HepG2 (cell line): ENCODE results near the gene RHOT2. TPM values are rescaled to one million over a fixed set of nuclear protein-coding genes. Genes with fewer than 3 reads are reported as not detected.

ENCODE experiments used
- DR1 ChIP-seq: sonication (generic); formaldehyde crosslinking; IDR thresholded peaks from 2 replicates; pipeline ENCODE4 v1.8.0; 2021; ENCODE audit warnings: mild to moderate bottlenecking, missing genetic modification reagents, inconsistent platforms
- ESRRA ChIP-seq: sonication (generic); formaldehyde crosslinking; IDR thresholded peaks from 2 replicates; pipeline ENCODE4 v1.5.1; 2020; ENCODE audit warnings: mild to moderate bottlenecking, low read depth, missing genetic modification reagents
- ISL2 ChIP-seq: sonication (generic); formaldehyde crosslinking; IDR thresholded peaks from 2 replicates; pipeline ENCODE4 v1.5.0; 2020; ENCODE audit warnings: missing genetic modification reagents
- KIAA2018 ChIP-seq: sonication (generic); formaldehyde crosslinking; IDR thresholded peaks from 2 replicates; pipeline ENCODE4 v1.5.0; 2020; ENCODE audit warnings: mild to moderate bottlenecking, missing genetic modification reagents, borderline replicate concordance
- MBD4 ChIP-seq: IDR thresholded peaks from 2 replicates; pipeline ENCODE4 v1.6.1; 2012; ENCODE audit warnings: low read length, inconsistent platforms, borderline replicate concordance
- MTA3 ChIP-seq: sonication (generic); formaldehyde crosslinking; IDR thresholded peaks from 2 replicates; pipeline ENCODE4 v1.4.0; 2020; ENCODE audit warnings: missing genetic modification reagents
- SNAPC2 ChIP-seq: sonication (generic); formaldehyde crosslinking; IDR thresholded peaks from 2 replicates; pipeline ENCODE4 v1.8.1; 2022; ENCODE audit warnings: mild to moderate bottlenecking, missing genetic modification reagents
- THAP11 ChIP-seq: IDR thresholded peaks from 2 replicates; pipeline ENCODE4 v1.6.1; 2016; ENCODE audit warnings: missing biosample characterization, missing genetic modification reagents
- ZBTB37 ChIP-seq: sonication (generic); formaldehyde crosslinking; IDR thresholded peaks from 2 replicates; pipeline ENCODE4 v1.4.0; 2020; ENCODE audit warnings: mild to moderate bottlenecking, missing genetic modification reagents
- ZNF124 ChIP-seq: sonication (generic); formaldehyde crosslinking; IDR thresholded peaks from 2 replicates; pipeline ENCODE4 v1.4.0; 2020; ENCODE audit warnings: missing genetic modification reagents
- ZNF207 ChIP-seq: fragments of 450-650 bp; IDR thresholded peaks from 2 replicates; pipeline ENCODE4 v1.6.1; 2016; ENCODE audit warnings: antibody characterized with exemption, borderline replicate concordance
- ZNF331 ChIP-seq: sonication (generic); formaldehyde crosslinking; IDR thresholded peaks from 2 replicates; pipeline ENCODE4 v1.4.0; 2020; ENCODE audit warnings: missing genetic modification reagents
- ZNF605 ChIP-seq: sonication (generic); formaldehyde crosslinking; IDR thresholded peaks from 2 replicates; pipeline ENCODE4 v1.8.0; 2022; ENCODE audit warnings: mild to moderate bottlenecking, missing genetic modification reagents
- ZSCAN12 ChIP-seq: sonication (generic); formaldehyde crosslinking; IDR thresholded peaks from 2 replicates; pipeline ENCODE4 v1.9.0; 2021; ENCODE audit warnings: mild to moderate bottlenecking, missing genetic modification reagents
- polyA plus RNA-seq, 8 experiments: library from polyadenylated mRNA; depleted of rRNA in 3 of 8; stranded (reverse) in 7 of 8; unstranded in 1 of 8; fragments of >200 nt; fragmentation: Illumina TruSeq in 4 of 8; extraction: Trizol in 4 of 8; gene quantifications; 2 replicates each; pipeline versions ENCODE4 v1.2.1 to v1.2.3, GENCODE V29; 2011 to 2016; ENCODE audit warnings: low read depth in 4 of 8, missing spikeins in 1 of 8, mixed read lengths in 1 of 8; ENCODE audit not compliant: insufficient read depth in 1 of 8
- total RNA-seq, 5 experiments: library from RNA; depleted of rRNA; stranded (reverse); fragments of >200 nt; fragmentation: Illumina TruSeq; extraction: Trizol; gene quantifications; 2 replicates each; pipeline ENCODE4 v1.2.3, GENCODE V29; 2016; ENCODE audit warnings: low read depth in 1 of 5
- TF ChIP-seq, protein P1 (sequence below): sonication (generic); formaldehyde crosslinking; IDR thresholded peaks from 2 replicates; pipeline ENCODE4 v1.5.0; 2020; ENCODE audit warnings: missing genetic modification reagents, mild to moderate bottlenecking, borderline replicate concordance
- TF ChIP-seq, protein P2 (sequence below): sonication (generic); formaldehyde crosslinking; IDR thresholded peaks from 2 replicates; pipeline ENCODE4 v1.5.0; 2020; ENCODE audit warnings: missing genetic modification reagents

The RHOT2 gene
- total and polyA plus RNA-seq, 2 of the 13 experiments (the other 11 are each of a cell fraction or from before 2014, with no cell fraction given) = 63.6 to 76.9 TPM

- no peak for TF ChIP-seq ZSCAN12
- TF ChIP-seq ZNF207 = no peak
- no peak for TF ChIP-seq ZNF605 (CRISPR knock-in tag)
- TF ChIP-seq, protein P1, sequence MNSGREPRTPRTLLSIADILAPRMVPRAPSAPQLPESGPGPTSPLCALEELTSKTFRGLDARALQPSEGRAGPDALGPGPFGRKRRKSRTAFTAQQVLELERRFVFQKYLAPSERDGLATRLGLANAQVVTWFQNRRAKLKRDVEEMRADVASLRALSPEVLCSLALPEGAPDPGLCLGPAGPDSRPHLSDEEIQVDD (CRISPR knock-in tag) = no peak
- no peak for TF ChIP-seq ESRRA (CRISPR knock-in tag)
- 0 out of 2 replicates have a peak, but pooled peaks have one; percentile 44 for TF ChIP-seq SNAPC2
- no peak for TF ChIP-seq MTA3 (CRISPR knock-in tag)
- TF ChIP-seq, protein P2, sequence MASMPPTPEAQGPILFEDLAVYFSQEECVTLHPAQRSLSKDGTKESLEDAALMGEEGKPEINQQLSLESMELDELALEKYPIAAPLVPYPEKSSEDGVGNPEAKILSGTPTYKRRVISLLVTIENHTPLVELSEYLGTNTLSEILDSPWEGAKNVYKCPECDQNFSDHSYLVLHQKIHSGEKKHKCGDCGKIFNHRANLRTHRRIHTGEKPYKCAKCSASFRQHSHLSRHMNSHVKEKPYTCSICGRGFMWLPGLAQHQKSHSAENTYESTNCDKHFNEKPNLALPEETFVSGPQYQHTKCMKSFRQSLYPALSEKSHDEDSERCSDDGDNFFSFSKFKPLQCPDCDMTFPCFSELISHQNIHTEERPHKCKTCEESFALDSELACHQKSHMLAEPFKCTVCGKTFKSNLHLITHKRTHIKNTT (CRISPR knock-in tag) = no peak
- TF ChIP-seq ZNF331 (CRISPR knock-in tag) = peak; percentile 39; the same call in 1 of the 2 replicates
- TF ChIP-seq ISL2 (CRISPR knock-in tag) = no peak
- TF ChIP-seq ZNF124 = no peak
- TF ChIP-seq KIAA2018 (CRISPR knock-in tag) = no peak
- no peak for TF ChIP-seq MBD4
- no peak for TF ChIP-seq ZBTB37
- TF ChIP-seq THAP11 (CRISPR knock-in tag) = no peak
- TF ChIP-seq DR1 (CRISPR knock-in tag) = no peak
Measured at GRCh38 chr16:714558-715476, 46.9 kb downstream of the RHOT2 start, which contains the start of gene METRN (continued).
